GM18519 (cell line): ENCODE results near the gene MYZAP.

Experiments used
- ATAC-seq: cut with Tn5 transposase; IDR thresholded peaks from one replicate; pipeline ENCODE4 v1.9.1; 2021; ENCODE audit warnings: mild to moderate bottlenecking, moderate library complexity; ENCODE audit not compliant: unreplicated experiment, low FRiP score

Gene MYZAP

DNA sequence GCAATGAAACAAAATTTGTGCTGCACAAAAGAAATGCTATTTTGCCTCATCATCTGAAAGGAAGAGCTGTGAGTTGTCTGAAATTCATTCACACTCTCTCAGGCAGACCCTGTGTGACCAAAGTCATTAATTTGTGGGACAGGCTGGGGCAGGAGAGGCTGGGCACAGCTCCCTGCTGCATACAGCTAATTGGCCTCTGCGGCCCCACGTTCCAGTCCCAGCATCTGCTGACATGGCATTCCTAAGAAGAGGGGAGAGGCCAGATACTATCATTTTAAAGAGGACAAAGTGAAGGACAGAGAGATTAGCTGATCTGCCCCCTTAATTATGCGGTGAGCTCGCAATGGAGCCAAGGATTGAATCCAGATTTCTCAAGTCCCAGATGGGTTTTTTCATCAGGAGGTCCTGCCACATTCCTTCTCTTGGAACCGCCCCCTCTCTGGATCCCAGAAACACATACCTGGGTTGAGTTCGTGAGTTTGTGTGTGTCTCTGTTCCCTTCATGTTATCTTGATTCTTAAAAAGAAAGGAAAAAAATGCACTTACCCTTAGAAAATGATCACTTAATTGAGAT is 139.9 kb downstream of the MYZAP start:
- ATAC-seq: no peak

DNA sequence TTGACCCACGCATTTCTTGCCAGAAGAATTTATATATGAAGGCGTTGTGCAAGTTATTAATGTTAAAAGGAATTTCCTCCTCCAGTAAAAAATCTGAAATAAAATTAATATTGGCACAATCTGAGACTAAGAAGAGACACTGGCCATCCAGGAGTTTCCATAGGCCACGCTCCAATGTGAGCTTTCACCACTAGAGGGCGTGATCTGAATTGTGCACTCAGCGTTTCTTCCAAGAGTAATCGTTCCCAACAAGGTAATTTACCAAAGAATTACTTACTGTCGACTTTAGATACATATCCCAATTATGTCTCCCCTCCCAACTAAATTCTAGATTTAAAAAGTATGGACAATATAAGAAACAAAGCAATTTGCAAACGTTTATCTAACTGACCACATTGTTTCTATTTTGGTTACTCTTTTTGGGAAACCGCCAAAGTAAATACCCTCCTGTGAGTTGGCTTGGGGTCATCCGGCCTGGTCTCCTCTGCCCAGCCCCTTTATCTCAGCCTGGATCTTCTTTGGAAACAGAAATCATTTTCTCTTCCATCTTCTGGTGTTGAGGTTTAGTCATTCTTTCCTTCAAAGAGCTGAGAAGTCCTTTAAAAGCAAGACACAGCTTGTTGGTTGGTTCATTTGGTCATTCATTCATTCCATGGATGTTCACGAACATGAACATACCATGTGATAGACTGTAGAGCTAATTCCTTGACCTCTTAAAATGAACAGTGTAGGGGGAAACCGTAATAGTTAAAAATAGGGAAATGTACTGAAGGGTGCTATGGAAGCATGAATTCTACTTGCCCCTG is 141.0 kb downstream of the MYZAP start:
- no peak for ATAC-seq

DNA sequence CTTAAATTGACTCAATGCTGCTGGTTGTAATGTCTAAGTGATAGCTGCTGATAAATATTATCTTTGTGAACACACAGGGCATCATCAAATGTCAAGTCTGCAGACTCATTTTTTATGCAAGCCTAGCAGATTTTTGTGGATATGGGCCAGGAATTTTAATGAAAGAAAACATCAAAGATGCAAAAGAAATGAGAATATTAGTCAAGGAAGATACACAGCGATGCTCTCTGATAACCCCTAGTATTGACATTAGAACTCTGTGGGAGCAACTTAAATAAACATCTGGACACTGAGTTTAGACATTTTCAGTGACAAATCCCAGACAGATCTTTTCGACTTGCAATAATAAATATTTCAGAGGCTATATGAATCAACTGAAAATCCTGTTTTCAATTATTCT is 143.2 kb downstream of the MYZAP start:
- ATAC-seq: no peak
